ENCODE results near the gene DHX38.
"Not testable (repeated sequence)": the region's sequence is repeated elsewhere in the genome, so short reads cannot be mapped to it uniquely, and the experiment has no call there.

Gene DHX38

DNA sequence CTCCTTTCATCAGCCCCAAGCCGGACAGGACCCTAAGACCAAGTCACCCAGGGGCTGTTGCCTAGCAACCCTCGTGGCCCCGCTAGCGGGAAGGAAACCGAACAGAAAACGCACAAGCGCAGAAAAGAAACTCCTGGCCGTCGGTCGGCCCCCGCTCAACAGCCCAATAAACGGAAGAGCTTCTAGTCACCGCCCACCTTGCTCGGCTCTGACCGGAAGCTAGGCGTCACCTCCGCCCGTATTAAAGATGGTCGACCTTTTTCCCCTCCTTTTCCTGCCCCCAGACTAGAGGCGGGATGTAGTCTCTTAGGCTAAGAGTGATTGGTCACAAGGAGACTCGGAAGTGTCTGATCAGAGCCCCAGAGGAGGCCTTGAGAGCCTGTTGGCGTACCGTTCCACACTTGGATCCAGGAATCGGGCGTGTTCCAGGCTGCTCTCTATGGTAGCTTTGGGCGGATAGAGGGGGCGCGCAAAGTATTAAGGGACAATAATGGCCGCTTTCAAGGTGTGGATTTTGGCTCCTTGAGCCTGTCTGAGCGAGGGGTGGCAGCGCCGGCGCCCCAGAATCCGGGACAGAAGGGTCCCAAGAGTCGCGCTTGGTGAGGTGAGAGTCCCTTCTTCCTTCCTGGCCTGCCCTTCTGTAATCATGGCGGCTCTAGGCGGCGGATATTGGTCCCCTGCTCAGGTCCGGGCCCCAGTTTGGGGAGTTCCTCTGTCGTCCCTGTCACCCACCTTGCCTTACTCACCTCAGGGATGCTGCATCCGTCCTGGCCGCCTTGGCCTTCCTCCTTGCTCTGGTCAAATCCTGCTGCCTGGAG is at the start of gene DHX38, which contains the start of gene TXNL4B:
TSS of gene DHX38 (plus strand) at position 400 of the 818 bp plus-strand sequence. CDS start 2,311 bp downstream, outside the sequence.
TSS of gene TXNL4B (minus strand) at position 173 of the 818 bp plus-strand sequence. CDS start 2,871 bp downstream, outside the sequence.
- DNase-seq = peak; percentile 93

DNA sequence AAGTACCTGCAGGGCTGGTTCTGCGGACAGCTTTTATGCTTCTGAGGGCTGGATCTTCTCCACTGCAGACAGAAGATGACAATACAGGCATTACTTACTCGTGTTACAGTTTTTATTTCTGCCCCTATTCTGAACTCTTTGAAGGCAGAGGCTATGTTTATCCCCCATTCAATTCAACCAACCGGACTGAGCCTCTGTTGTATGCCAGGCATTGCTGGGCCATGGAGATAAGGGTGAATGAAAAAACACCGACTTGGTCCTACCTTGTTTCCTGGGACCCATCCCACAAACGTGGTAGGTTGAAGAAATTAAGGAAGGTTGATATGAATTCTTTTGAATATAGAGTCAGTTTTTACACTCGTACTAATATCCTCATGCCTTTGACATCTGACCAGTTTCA is 49.4 kb upstream of the DHX38 start:
- DNase-seq = no peak

- no peak for DNase-seq
These were observed 48.8 kb upstream of the DHX38 start for GRCh38 chr16:72044825-72045359.

DNA sequence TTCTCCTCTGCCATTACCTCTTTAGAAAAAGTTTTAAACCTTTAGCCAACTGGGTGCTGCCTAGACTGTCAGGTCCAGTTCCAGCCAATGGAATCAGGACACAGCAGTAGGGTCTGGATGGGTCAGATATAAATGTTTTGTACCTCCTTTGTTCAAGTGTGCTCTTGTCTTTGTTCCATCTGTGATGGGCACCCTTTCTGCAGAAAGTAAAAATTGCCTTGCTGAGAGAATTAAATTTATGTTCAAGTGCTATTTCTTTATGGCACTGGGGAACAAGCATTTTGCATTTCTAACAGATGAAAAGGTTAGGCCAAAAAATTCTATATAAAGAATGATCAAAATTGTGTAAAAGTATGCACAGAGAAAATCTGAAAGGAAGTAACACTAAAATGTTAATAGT is 44.5 kb upstream of the DHX38 start:
- DNase-seq = no peak

- DNase-seq = no peak
These were observed 42.7 kb upstream of the DHX38 start for GRCh38 chr16:72050769-72051464.

- DNase-seq = no peak
These were observed 41.8 kb upstream of the DHX38 start for GRCh38 chr16:72051818-72052217.

GRCh38 chr16:72054254-72054847 is 39.3 kb upstream of the DHX38 start, which contains the start of gene HP:
Gene HP (plus strand): TSS chr16:72054505. CDS start chr16:72054653, 148 bp downstream.
- not testable (repeated sequence) for DNase-seq

- DNase-seq = no peak
These were observed 37.7 kb upstream of the DHX38 start for GRCh38 chr16:72055911-72056310.

DNA sequence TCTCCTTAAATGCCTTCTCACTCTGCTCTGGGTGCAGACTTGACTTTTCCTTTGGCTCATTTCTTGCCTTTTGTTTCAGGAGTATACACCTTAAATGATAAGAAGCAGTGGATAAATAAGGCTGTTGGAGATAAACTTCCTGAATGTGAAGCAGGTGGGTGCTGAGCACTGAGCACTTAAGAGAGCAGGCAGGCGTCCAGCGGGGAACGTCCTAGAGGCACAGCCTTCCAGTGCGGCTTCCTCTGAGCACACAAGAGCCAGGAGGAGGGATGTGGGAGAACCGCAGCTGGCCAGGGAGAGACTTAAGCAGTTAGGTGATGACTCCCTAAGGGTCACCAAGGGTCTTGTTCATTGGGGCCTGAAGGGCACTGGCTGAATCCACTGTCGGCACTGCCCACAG is 36.3 kb upstream of the DHX38 start:
- not testable (repeated sequence) for DNase-seq

DNA sequence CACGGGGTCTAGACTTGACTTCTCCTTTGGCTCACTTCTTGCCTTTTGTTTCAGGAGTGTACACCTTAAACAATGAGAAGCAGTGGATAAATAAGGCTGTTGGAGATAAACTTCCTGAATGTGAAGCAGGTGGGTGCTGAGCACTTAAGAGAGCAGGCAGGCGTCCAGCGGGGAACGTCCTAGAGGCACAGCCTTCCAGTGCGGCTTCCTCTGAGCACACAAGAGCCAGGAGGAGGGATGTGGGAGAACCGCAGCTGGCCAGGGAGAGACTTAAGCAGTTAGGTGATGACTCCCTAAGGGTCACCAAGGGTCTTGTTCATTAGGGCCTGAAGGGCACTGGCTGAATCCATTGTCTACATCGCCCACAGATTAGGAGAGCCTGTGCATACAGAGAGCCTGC is 34.6 kb upstream of the DHX38 start:
- DNase-seq = not testable (repeated sequence)

GRCh38 chr16:72060405-72060804 is 33.2 kb upstream of the DHX38 start:
- DNase-seq = no peak

DNA sequence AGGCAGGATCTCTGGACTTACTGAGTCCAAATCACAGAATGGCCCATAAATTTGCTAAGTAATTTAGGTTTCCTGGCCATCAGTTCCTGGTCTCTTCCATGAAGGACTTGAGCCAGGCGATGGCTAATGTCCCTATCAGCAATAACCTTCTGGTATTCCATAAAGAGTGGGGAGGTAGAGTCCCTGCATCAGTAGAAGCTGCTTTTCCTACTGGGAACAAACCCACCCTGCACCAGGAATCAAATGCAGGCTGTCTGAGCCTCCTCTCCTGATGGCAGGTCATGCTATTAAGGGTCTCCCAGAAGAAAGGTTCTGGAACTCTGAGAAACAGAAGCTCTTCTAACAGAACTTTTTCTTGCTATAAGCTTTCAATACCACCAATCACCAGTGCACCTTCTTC is 32.1 kb upstream of the DHX38 start:
- DNase-seq = no peak

DNA sequence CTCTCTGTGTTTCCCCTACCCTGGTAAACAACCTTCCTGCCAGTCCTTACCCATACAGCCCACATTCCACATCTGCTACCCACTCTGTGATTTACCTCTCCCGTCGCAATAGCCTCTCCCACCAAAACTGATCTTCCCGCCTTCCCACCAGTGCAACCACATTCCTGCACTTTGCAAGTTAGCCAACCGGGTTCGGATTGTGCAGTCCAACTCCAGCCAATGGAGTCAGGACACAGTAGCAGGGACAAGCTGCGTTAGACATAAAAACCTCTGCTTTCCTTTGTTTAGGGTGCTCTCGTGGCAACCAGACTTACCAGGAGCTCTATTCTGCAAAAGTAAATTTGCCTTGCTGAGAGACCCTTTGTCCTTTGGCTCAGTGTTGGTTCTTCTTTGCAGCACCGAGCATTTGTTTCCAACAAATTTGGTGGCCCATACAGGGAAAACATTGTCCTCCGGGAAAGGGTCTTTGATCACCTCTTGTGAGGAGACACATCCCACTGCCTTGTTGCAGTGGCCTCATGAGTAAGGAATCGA is 29.2 kb upstream of the DHX38 start:
- no peak for DNase-seq

DNA sequence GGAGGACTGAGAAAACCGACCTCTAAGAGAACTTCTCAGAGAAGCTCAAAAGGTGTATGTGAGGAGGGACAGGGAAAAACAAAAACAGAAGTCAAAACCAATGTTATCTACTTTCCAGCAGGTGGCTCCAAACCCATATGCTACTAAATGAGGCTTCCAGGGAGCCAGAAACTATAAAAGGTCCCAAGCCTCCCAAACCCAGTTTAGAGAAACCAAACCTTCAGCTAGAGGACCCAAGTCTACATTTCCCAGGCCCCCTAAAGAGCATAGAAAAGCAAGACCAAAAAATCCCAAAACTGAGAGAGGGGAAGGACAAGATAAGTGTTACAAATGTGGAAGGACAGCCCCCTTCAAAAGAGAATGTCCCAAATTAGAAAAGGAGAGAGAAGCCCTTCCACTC is 26.9 kb upstream of the DHX38 start:
- no peak for DNase-seq

GRCh38 chr16:72068930-72069329 is 24.7 kb upstream of the DHX38 start:
- DNase-seq = no peak

GRCh38 chr16:72072514-72073342 is 20.9 kb upstream of the DHX38 start:
- no peak for DNase-seq

- DNase-seq = no peak
These were observed 20.0 kb upstream of the DHX38 start for GRCh38 chr16:72073560-72074230.

- not testable (repeated sequence) for DNase-seq
These were observed 18.6 kb upstream of the DHX38 start for GRCh38 chr16:72075067-72075466.

DNA sequence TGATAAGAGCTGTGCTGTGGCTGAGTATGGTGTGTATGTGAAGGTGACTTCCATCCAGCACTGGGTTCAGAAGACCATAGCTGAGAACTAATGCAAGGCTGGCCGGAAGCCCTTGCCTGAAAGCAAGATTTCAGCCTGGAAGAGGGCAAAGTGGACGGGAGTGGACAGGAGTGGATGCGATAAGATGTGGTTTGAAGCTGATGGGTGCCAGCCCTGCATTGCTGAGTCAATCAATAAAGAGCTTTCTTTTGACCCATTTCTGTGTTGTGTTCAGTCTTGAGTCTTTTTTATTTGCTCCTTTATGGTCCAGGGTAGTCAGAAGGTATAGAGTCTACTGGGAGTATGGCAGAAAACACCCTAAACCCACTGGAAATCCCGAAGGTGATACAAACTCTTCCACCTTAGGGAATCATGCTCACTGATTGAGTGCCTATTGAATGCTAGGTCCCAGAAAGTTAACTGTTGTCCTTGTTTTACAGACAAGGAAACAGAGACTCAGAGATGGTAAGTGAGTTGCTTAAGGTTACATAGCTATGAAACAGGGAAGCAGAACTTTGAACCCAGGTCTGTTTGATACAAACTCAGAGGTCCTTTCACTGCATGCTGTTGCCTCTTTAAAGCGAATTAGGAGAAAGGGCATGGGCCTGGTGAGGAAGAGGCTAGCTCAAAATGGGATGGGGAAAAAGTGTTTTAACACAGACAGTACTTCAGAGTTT is 16.5 kb upstream of the DHX38 start:
- not testable (repeated sequence) for DNase-seq

GRCh38 chr16:72083778-72084404 is 9.8 kb upstream of the DHX38 start:
- no peak for DNase-seq

All from NCI-H526 treated with DMSO at 0.1 percent for 48 hours (cell line).